Measurements from ENCODE around the gene MARCKS. TPM values are rescaled to one million over a fixed set of nuclear protein-coding genes. Genes with fewer than 3 reads are reported as not detected.

Gene MARCKS
- total and polyA plus RNA-seq, 2 experiments from 2014 or later: 95.5 to 129 TPM

DNA sequence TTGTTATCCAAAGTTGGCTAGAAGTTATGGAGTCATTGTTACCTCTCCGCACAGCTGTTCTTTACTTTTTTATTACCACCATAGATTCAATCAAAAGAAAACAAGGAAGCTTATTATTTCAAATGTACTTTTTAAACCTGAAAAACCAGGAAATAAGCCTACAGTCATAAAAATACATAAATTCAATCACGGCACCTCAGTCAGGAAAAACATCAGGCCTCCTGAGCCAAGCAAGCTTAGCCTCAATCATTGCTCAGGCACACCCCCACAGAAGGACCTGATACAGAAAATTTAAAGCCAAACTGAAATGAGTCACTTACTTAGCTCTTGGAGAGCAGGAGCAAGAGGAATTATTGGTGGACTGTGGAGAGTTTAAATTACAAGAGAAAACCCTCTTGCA is 44.3 kb downstream of the MARCKS start:
- TF ChIP-seq EZH2 (IDR thresholded peaks at IDR 0.05; ENCODE audit: borderline replicate concordance) (no peak), EZH2phosphoT487 (IDR thresholded peaks at IDR 0.05; ENCODE audit: low read depth, severe bottlenecking, unreplicated experiment) (no peak), CTCF (IDR thresholded peaks at IDR 0.05; ENCODE audit: poor library complexity) (no peak)
- Histone ChIP-seq H3K79me2 (no peaks in the 10 kb centered on the region), H3K9me3 (ENCODE audit: low read depth) (no peaks in the 10 kb centered on the region), H2AFZ (no peak overlapping the region), H3K4me3 (no peak overlapping the region), H3K27ac (no peak overlapping the region), H4K20me1 (ENCODE audit: insufficient read depth, poor library complexity, severe bottlenecking) (no peaks in the 10 kb centered on the region), H3K27me3 (no peaks in the 10 kb centered on the region), H3K36me3 (replicated peaks; ENCODE audit: insufficient read depth, low read depth) (no peaks in the 10 kb centered on the region), H3K4me1 (ENCODE audit: insufficient read depth) (peaks cover 14% of the 10 kb centered on the region), H3K9me2 (replicated peaks; ENCODE audit: insufficient read depth) (no peaks in the 10 kb centered on the region), H3K4me2 (no peak overlapping the region)
- no peak for DNase-seq (ENCODE audit: low spot score)
- WGBS (ENCODE audit: low lambda C conversion rate, missing lambda C conversion rate): 92% methylated on average over 2 of the region's 2 CpGs

GRCh38 chr6:113903666-113904330 is 46.7 kb downstream of the MARCKS start:
- Histone ChIP-seq H3K36me3 (replicated peaks; ENCODE audit: insufficient read depth, low read depth) (no peaks in the 10 kb centered on the region), H3K27ac (peak overlapping the region; percentile 61), H3K4me3 (no peak overlapping the region), H3K9me2 (replicated peaks; ENCODE audit: insufficient read depth) (no peaks in the 10 kb centered on the region), H3K79me2 (no peaks in the 10 kb centered on the region), H3K9me3 (ENCODE audit: low read depth) (no peaks in the 10 kb centered on the region), H3K27me3 (no peaks in the 10 kb centered on the region), H4K20me1 (ENCODE audit: insufficient read depth, poor library complexity, severe bottlenecking) (no peaks in the 10 kb centered on the region), H3K4me1 (ENCODE audit: insufficient read depth) (peaks cover 14% of the 10 kb centered on the region), H3K4me2 (peak overlapping the region; percentile 60), H2AFZ (peak overlapping the region; percentile 17)
- 45% methylated on average over 9 of the region's 9 CpGs for WGBS (ENCODE audit: low lambda C conversion rate, missing lambda C conversion rate)
- peak; percentile 63 for DNase-seq (ENCODE audit: low spot score)
- no peak for TF ChIP-seq EZH2 (IDR thresholded peaks at IDR 0.05; ENCODE audit: borderline replicate concordance)
- TF ChIP-seq EZH2phosphoT487 (IDR thresholded peaks at IDR 0.05; ENCODE audit: low read depth, severe bottlenecking, unreplicated experiment): no peak
- TF ChIP-seq CTCF (IDR thresholded peaks at IDR 0.05; ENCODE audit: poor library complexity): no peak

DNA sequence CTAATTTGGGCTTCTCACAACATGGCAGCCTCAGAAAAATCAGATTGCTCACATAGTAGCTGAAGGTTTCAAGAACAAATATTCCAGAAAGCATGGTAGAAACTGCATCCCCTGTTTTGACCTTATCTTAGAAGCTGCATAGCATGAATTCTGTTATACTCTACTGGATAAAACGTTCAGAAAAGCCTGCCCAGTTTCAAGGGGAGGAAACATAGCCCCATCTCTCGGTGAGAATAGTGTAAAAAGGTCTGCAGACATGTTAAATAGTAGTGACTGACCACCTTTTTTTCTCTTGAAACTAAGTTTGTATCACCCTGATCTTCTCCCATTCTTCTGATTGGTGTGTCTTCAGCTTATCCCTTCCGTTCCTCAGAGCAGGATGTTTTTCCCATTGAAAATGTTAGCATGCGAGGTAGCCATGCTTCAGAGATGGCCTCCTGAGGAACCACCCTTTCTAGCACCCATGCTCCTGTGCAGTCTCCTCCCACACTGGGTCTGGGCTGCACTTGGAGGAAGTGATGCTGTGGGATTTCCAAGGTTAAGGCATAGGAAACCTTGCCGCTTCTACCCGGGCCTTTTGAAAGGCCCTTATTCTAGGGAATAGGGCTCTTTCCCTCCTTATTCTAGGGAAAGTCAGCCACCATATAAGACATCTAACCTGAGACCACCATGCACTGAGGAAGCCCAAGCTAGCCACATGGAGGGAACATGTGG is 50.1 kb downstream of the MARCKS start:
- Histone ChIP-seq H3K27ac (no peak overlapping the region), H3K79me2 (no peaks in the 10 kb centered on the region), H3K4me3 (no peak overlapping the region), H3K9me3 (ENCODE audit: low read depth) (no peaks in the 10 kb centered on the region), H2AFZ (no peak overlapping the region), H3K9me2 (replicated peaks; ENCODE audit: insufficient read depth) (no peaks in the 10 kb centered on the region), H3K4me1 (ENCODE audit: insufficient read depth) (peaks cover 9% of the 10 kb centered on the region), H3K36me3 (replicated peaks; ENCODE audit: insufficient read depth, low read depth) (no peaks in the 10 kb centered on the region), H3K27me3 (no peaks in the 10 kb centered on the region), H3K4me2 (no peak overlapping the region), H4K20me1 (ENCODE audit: insufficient read depth, poor library complexity, severe bottlenecking) (no peaks in the 10 kb centered on the region)
- TF ChIP-seq EZH2phosphoT487 (IDR thresholded peaks at IDR 0.05; ENCODE audit: low read depth, severe bottlenecking, unreplicated experiment) (no peak), EZH2 (IDR thresholded peaks at IDR 0.05; ENCODE audit: borderline replicate concordance) (no peak), CTCF (IDR thresholded peaks at IDR 0.05; ENCODE audit: poor library complexity) (peak; percentile 5)
- DNase-seq (ENCODE audit: low spot score): no peak
- whole genome bisulfite sequencing (ENCODE audit: low lambda C conversion rate, missing lambda C conversion rate): 91% methylated on average over 6 of the region's 6 CpGs
